Measurements from ENCODE around the gene BPI. TPM values are rescaled to one million over a fixed set of nuclear protein-coding genes. Genes with fewer than 3 reads are reported as not detected.

Gene BPI
- total RNA-seq, 1 experiment from 2014 or later, result not detected

DNA sequence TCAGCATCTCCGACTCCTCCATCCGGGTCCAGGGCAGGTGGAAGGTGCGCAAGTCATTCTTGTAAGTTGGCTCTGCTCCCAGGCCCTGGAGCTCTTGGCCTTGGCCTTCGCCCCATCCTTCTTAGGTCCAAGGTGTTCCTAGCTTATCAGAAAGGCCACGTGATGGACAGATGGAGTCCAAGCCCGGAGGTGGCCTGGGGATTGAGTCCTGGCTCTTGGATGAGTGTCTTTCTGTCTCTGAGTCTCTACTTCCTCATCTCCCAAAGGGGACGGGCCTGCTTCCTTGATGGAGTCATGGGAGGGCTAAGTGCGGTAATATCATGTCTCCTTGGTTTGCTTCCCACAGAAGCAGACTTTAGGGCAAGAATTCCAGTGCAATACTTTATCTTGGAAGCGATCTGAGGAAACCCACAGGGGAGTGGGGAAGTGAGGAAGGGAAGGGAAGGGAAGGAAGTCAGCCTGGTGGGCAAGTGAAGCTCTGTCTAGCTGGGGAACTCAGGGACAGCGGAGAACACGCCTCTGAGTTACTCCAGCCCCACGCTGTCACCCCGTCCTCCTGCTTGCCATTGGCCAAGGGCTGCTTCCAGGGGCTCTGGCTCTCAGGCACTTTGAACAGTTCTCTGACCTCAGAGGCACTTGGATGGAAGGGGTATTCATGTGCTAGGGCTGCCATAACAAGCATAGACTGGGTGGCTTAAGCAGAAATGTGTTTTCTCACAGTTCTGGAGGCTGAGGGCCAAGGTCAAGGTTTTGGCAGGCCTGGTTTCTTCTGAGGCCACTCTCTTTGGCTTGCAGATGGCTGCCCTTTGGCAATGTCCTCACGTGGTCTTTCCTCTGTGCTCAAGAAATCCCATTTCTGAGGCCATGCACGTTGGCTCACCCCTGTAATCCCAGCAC is 47.2 kb downstream of the BPI start:
- Histone ChIP-seq H3K36me3 (ENCODE audit: control insufficient read depth, insufficient read depth, low read length) (no peaks in the 10 kb centered on the region), H3K27me3 (ENCODE audit: control insufficient read depth, insufficient read depth, low read length) (no peaks in the 10 kb centered on the region), H3K4me3 (ENCODE audit: low read depth in 2 of 2, low read length in 2 of 2) (no peak overlapping the region), H3K9me3 (ENCODE audit: control insufficient read depth, insufficient read depth, low read depth, low read length) (no peaks in the 10 kb centered on the region), H3K4me1 (ENCODE audit: control insufficient read depth, insufficient read depth, low read length) (no peaks in the 10 kb centered on the region), H3K27ac (ENCODE audit: low read length) (no peak overlapping the region)
- DNase-seq (ENCODE audit: low read depth, low spot score), result no peak
- POLR2A ChIA-PET, result no interaction called here
- in situ Hi-C loops (cut with HindIII; ENCODE audit: low pct_unique_long_range_greater_than_20kb, low sequenced_read_pairs) (no loop called here), intact Hi-C loops (cut with micrococcal nuclease; ENCODE audit: unreplicated experiment) (no loop called here)
- ATAC-seq, result no peak
- TF ChIP-seq POLR2AphosphoS5 (IDR thresholded peaks at IDR 0.05; ENCODE audit: low read depth, low read length), result no peak
- TF ChIP-seq REST (IDR thresholded peaks at IDR 0.05; ENCODE audit: insufficient read depth in 1 of 2, low read depth in 2 of 2, low read length in 1 of 2), result no peak
- TF ChIP-seq SIN3A (IDR thresholded peaks at IDR 0.05; ENCODE audit: borderline replicate concordance, insufficient read depth, low read depth, low read length), result no peak
- no peak for TF ChIP-seq TCF7L2 (IDR thresholded peaks at IDR 0.05; ENCODE audit: low read depth, low read length)
- TF ChIP-seq, protein P1, sequence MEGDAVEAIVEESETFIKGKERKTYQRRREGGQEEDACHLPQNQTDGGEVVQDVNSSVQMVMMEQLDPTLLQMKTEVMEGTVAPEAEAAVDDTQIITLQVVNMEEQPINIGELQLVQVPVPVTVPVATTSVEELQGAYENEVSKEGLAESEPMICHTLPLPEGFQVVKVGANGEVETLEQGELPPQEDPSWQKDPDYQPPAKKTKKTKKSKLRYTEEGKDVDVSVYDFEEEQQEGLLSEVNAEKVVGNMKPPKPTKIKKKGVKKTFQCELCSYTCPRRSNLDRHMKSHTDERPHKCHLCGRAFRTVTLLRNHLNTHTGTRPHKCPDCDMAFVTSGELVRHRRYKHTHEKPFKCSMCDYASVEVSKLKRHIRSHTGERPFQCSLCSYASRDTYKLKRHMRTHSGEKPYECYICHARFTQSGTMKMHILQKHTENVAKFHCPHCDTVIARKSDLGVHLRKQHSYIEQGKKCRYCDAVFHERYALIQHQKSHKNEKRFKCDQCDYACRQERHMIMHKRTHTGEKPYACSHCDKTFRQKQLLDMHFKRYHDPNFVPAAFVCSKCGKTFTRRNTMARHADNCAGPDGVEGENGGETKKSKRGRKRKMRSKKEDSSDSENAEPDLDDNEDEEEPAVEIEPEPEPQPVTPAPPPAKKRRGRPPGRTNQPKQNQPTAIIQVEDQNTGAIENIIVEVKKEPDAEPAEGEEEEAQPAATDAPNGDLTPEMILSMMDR (IDR thresholded peaks at IDR 0.05), result no peak
- BruUV-seq (replicated peaks), result no TSS peak
- CTCF ChIA-PET, result no interaction called here

GRCh38 chr20:38353316-38353715 is 49.4 kb downstream of the BPI start:
- DNase-seq (ENCODE audit: low read depth, low spot score), result no peak
- Histone ChIP-seq H3K36me3 (ENCODE audit: control insufficient read depth, insufficient read depth, low read length) (no peaks in the 10 kb centered on the region), H3K9me3 (ENCODE audit: control insufficient read depth, insufficient read depth, low read depth, low read length) (no peaks in the 10 kb centered on the region), H3K4me1 (ENCODE audit: control insufficient read depth, insufficient read depth, low read length) (no peaks in the 10 kb centered on the region), H3K27me3 (ENCODE audit: control insufficient read depth, insufficient read depth, low read length) (no peaks in the 10 kb centered on the region), H3K4me3 (ENCODE audit: low read depth in 2 of 2, low read length in 2 of 2) (no peak overlapping the region), H3K27ac (ENCODE audit: low read length) (no peak overlapping the region)
- POLR2A ChIA-PET, result no interaction called here
- ATAC-seq, result no peak
- in situ Hi-C loops (cut with HindIII; ENCODE audit: low pct_unique_long_range_greater_than_20kb, low sequenced_read_pairs) (no loop called here), intact Hi-C loops (cut with micrococcal nuclease; ENCODE audit: unreplicated experiment) (no loop called here)
- BruUV-seq (replicated peaks), result no TSS peak
- no peak for TF ChIP-seq SIN3A (IDR thresholded peaks at IDR 0.05; ENCODE audit: borderline replicate concordance, insufficient read depth, low read depth, low read length)
- no peak for TF ChIP-seq REST (IDR thresholded peaks at IDR 0.05; ENCODE audit: insufficient read depth in 1 of 2, low read depth in 2 of 2, low read length in 1 of 2)
- TF ChIP-seq POLR2AphosphoS5 (IDR thresholded peaks at IDR 0.05; ENCODE audit: low read depth, low read length), result no peak
- TF ChIP-seq TCF7L2 (IDR thresholded peaks at IDR 0.05; ENCODE audit: low read depth, low read length), result no peak
- CTCF ChIA-PET, result interaction anchor here (0.7 kb wide), 3 partner anchors 13 to 85 kb away, joined by 3 to 10 read pairs (median 3); no protein-coding TSS in a partner anchor

Data from Panc1 (cell line).